ENCODE data around the gene DPF3.

DNA sequence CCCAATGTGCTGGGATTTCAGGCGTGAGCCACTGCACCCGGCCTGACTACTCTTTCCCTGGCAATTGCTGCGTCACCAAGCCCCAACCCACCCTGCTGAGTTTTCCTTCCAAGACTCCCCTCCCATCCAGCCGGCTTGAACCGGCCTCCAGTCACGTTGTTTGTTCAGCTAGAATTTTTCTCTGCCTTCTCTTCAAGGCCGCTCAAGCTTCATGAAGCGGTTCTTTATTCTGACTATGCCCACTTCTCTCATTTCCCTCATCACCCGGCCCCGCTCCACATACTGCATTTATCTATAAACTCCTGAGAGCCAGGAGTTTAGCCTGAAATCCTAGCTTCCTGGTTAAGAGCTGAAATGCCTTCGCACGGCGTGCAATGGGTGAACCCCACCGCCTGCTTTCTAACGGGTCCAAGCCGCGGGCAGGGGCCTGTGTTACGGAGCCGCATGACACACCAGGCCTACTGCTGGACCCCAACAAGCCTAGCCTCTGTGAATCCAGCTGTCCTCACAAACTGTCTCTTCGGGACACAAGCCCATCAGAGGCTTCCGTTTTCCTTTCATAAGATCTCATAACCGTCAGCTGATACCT, 31.4 kb upstream of the DPF3 start:
- TF ChIP-seq, protein P1, sequence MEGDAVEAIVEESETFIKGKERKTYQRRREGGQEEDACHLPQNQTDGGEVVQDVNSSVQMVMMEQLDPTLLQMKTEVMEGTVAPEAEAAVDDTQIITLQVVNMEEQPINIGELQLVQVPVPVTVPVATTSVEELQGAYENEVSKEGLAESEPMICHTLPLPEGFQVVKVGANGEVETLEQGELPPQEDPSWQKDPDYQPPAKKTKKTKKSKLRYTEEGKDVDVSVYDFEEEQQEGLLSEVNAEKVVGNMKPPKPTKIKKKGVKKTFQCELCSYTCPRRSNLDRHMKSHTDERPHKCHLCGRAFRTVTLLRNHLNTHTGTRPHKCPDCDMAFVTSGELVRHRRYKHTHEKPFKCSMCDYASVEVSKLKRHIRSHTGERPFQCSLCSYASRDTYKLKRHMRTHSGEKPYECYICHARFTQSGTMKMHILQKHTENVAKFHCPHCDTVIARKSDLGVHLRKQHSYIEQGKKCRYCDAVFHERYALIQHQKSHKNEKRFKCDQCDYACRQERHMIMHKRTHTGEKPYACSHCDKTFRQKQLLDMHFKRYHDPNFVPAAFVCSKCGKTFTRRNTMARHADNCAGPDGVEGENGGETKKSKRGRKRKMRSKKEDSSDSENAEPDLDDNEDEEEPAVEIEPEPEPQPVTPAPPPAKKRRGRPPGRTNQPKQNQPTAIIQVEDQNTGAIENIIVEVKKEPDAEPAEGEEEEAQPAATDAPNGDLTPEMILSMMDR (IDR thresholded peaks at IDR 0.05): no peak
- TF ChIP-seq EZH2 (IDR thresholded peaks at IDR 0.05; ENCODE audit: borderline replicate concordance, insufficient read depth, low read depth, low read length, poor library complexity, severe bottlenecking): no peak

All from B cell (primary cell).